ENCODE results near the gene ZNF513.

Gene ZNF513

DNA sequence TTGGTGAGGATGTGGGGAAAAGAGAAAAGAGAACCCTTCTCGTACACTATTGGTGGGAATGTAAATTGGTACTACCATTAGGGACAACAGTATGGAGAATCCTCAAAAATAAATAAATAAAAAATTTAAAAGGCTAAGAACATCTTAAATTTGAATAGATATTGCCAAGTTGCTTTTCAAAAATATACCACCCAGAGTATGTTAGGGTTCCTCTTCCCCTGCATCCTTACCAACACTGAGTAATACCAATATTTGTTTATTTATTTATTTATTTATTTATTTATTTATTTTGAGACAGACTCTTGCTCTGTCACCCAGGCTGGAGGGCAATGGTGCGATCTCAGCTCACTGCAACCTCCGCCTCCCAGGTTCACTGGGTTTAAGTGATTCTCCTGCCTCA, 42.4 kb upstream of the ZNF513 start:
- H3K4me1 Mint-ChIP-seq: peaks cover 11% of the 10 kb centered on the region

DNA sequence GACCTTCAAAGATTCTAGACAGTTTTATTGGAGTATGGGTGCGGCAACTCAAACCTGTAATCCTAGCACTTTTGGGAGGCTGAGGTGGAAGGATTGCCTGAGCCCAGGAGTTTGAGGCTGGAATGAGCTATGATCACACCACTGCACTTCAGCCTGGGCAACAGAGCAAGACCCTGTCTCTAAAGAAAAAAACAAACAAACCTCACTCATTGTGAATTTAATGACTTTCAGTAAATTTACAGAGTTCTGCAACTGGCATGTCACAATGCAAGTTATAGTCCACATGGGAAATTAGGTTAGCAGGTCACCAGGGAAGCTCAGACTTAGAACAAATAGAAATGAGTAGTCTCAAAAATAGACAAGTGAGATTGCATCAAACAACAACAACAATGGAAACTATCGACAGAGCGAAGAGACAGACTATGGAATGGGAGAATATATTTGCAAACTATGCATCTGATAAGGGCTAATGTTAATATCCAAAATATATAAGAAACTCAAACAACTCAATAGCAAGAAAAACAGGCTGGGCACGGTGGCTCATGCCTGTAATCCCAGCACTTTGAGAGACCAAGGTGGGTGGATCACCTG, 41.2 kb upstream of the ZNF513 start:
- H3K27me3 Mint-ChIP-seq (ENCODE audit: low read depth, poor library complexity): peaks cover 33% of the 10 kb centered on the region
- no peak overlapping the region for H3K4me3 Mint-ChIP-seq
- H3K9me3 Mint-ChIP-seq: no peaks in the 10 kb centered on the region
- H3K36me3 Mint-ChIP-seq (ENCODE audit: low read depth): no peaks in the 10 kb centered on the region
- H3K27ac Mint-ChIP-seq: no peak overlapping the region
- DNase-seq: no peak
- TF ChIP-seq, protein P1, sequence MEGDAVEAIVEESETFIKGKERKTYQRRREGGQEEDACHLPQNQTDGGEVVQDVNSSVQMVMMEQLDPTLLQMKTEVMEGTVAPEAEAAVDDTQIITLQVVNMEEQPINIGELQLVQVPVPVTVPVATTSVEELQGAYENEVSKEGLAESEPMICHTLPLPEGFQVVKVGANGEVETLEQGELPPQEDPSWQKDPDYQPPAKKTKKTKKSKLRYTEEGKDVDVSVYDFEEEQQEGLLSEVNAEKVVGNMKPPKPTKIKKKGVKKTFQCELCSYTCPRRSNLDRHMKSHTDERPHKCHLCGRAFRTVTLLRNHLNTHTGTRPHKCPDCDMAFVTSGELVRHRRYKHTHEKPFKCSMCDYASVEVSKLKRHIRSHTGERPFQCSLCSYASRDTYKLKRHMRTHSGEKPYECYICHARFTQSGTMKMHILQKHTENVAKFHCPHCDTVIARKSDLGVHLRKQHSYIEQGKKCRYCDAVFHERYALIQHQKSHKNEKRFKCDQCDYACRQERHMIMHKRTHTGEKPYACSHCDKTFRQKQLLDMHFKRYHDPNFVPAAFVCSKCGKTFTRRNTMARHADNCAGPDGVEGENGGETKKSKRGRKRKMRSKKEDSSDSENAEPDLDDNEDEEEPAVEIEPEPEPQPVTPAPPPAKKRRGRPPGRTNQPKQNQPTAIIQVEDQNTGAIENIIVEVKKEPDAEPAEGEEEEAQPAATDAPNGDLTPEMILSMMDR (IDR thresholded peaks at IDR 0.05): no peak
- peaks cover 11% of the 10 kb centered on the region for H3K4me1 Mint-ChIP-seq

More for the DNA sequence above, 42.4 kb upstream of the ZNF513 start:
- Mint-ChIP-seq H3K27ac (no peak overlapping the region), H3K27me3 (ENCODE audit: low read depth, poor library complexity) (peaks cover 33% of the 10 kb centered on the region), H3K4me3 (no peak overlapping the region), H3K36me3 (ENCODE audit: low read depth) (no peaks in the 10 kb centered on the region), H3K9me3 (no peaks in the 10 kb centered on the region)
- TF ChIP-seq, protein P1 (IDR thresholded peaks at IDR 0.05): no peak
- DNase-seq: no peak

DNA sequence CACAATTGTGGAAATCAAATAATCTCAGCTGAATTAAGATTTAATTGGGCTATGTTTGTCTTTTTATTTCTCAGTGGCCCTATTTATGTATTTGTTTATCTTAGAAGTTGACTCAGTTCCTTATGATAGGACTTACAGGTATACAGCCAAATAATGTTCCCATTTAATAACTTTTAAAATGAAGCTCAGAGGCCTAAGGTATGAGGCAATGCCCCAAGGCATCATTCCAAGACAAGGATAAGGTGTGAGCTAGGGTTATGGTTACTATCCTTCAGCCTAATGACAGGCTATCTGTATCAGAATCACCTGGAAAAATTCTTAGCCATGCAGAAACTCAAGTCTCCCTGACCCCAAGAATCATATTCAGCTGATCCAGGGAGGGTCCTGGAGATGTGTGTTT, 40.5 kb upstream of the ZNF513 start:
- Mint-ChIP-seq H3K9me3 (no peaks in the 10 kb centered on the region), H3K4me3 (no peak overlapping the region), H3K4me1 (peaks cover 12% of the 10 kb centered on the region), H3K27ac (no peak overlapping the region), H3K27me3 (ENCODE audit: low read depth, poor library complexity) (peaks cover 33% of the 10 kb centered on the region), H3K36me3 (ENCODE audit: low read depth) (no peaks in the 10 kb centered on the region)
- DNase-seq: no peak
- TF ChIP-seq, protein P1 (IDR thresholded peaks at IDR 0.05): no peak

DNA sequence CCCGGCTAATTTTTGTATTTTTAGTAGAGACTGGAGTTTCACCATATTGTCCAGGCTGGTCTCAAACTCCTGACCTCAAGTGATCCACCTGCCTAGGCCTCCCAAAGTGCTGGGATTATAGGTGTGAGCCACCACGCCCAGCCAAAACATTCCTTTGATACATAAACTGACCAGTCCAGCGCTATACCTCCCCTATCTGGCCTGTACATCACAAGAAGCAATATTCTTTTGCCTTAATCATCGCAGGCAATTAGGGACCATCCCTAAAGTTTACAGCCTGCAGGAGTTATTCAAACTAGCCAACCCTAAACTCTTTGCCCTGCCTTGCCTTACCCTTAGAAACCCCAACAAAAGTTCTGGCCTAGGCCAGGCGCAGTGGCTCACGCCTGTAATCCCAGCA, 35.6 kb upstream of the ZNF513 start:
- peaks cover 26% of the 10 kb centered on the region for H3K27me3 Mint-ChIP-seq (ENCODE audit: low read depth, poor library complexity)
- no peak overlapping the region for H3K27ac Mint-ChIP-seq
- TF ChIP-seq, protein P1 (IDR thresholded peaks at IDR 0.05): no peak
- DNase-seq: no peak
- no peak overlapping the region for H3K4me3 Mint-ChIP-seq
- H3K9me3 Mint-ChIP-seq: peaks cover 4% of the 10 kb centered on the region
- no peaks in the 10 kb centered on the region for H3K36me3 Mint-ChIP-seq (ENCODE audit: low read depth)
- H3K4me1 Mint-ChIP-seq: peaks cover 16% of the 10 kb centered on the region

DNA sequence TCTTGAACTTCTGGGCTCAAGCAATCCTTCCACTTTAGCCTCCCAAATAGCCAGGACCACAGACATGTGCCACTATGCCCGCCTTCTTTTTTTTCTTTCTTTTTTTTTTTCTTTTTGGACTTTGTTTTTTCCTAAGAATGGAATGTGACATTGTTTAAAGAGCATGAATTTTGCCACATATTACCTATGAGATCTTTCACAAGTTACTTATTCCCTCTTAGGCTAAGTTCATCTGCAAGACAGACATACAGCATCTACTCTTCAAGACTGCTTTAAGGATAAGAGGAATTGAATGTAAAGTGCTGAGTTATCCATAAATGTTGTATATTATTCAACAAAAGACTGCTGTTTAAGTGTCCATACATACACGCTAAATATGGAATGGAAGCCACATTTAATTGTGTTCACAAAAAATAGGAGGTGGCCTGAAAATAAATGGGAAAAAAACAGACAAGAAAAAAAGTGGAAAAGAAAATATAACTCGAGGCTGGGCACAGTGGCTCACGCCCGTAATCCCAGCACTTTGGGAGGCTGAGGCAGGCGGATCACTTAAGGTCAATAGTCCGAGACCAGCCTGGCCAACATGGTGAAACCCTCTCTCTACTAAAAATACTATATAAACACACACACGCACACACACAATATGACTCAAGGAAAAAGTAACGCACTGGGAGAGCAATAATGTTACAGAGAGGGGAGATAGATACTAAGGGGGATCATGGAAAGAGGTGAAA, 32.1 kb upstream of the ZNF513 start:
- no peak overlapping the region for H3K4me3 Mint-ChIP-seq
- H3K27me3 Mint-ChIP-seq (ENCODE audit: low read depth, poor library complexity): peaks cover 24% of the 10 kb centered on the region
- TF ChIP-seq, protein P1 (IDR thresholded peaks at IDR 0.05): no peak
- H3K9me3 Mint-ChIP-seq: peaks cover 9% of the 10 kb centered on the region
- peaks cover 7% of the 10 kb centered on the region for H3K36me3 Mint-ChIP-seq (ENCODE audit: low read depth)
- no peak for DNase-seq
- H3K4me1 Mint-ChIP-seq: peaks cover 33% of the 10 kb centered on the region
- no peak overlapping the region for H3K27ac Mint-ChIP-seq
